D721Med (cell line): ENCODE data around the gene SH3BP4.

Source experiments
- DNase-seq: peaks from one replicate; pipeline ENCODE4 v3.0.0; 2011; ENCODE audit warnings: low spot score; ENCODE audit not compliant: insufficient read length
- FAIRE-seq: peaks from 2 replicates; lab custom pipeline; 2011; peaks lifted over from hg19 to GRCh38; lab: Jason Lieb, UNC
- TF ChIP-seq, protein P1 (sequence below): IDR thresholded peaks from 2 replicates; pipeline ENCODE4 v1.5.1; 2012; ENCODE audit warnings: mild to moderate bottlenecking, control low read depth; ENCODE audit not compliant: insufficient read depth; ENCODE audit errors: missing control alignments

SH3BP4 gene

DNA sequence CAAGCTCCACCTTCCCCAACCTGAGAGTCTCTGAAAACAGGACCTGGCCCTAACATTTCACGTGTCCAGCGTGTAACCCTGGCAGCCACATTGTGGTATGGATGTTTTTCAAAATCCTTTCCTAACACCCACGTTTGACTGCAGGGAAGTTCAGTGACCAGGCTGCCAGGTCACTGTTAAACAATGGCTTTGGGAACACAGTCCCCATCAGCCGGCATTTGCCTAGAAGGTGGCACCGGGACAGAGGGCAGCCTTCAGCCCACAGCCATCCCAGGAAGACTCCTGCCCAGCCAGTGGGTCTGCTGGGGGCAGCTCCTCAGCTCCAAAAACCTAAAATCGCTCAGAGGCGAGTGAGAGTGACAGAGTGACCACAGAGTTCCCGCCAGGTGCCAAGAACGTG, 140.2 kb downstream of the SH3BP4 start:
- TF ChIP-seq, protein P1, sequence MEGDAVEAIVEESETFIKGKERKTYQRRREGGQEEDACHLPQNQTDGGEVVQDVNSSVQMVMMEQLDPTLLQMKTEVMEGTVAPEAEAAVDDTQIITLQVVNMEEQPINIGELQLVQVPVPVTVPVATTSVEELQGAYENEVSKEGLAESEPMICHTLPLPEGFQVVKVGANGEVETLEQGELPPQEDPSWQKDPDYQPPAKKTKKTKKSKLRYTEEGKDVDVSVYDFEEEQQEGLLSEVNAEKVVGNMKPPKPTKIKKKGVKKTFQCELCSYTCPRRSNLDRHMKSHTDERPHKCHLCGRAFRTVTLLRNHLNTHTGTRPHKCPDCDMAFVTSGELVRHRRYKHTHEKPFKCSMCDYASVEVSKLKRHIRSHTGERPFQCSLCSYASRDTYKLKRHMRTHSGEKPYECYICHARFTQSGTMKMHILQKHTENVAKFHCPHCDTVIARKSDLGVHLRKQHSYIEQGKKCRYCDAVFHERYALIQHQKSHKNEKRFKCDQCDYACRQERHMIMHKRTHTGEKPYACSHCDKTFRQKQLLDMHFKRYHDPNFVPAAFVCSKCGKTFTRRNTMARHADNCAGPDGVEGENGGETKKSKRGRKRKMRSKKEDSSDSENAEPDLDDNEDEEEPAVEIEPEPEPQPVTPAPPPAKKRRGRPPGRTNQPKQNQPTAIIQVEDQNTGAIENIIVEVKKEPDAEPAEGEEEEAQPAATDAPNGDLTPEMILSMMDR: no peak
- no peak for DNase-seq
- FAIRE-seq: no peak

- TF ChIP-seq, protein P1: no peak
- FAIRE-seq: no peak
- DNase-seq: no peak
These were observed 140.8 kb downstream of the SH3BP4 start for GRCh38 chr2:235092433-235093223.

DNA sequence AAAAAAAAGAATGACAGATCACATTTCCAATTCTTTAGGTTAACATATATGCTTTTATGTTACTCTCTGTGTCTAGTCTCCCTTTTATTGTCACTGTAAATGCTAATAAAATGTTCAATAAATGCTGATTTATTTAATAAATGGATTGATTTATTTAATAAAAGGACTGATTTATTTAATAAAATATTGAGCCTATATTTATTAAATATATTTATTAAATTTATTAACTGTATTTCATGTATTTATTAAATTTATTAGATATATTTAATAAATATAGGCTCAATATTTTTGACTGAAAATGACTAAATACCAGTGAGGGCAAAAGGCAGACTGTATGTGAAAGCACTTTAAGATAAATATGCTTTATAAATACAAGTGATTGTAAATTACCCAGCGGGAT, 142.6 kb downstream of the SH3BP4 start:
- FAIRE-seq: no peak
- DNase-seq: no peak
- TF ChIP-seq, protein P1: no peak

GRCh38 chr2:235095569-235095968, 143.8 kb downstream of the SH3BP4 start:
- DNase-seq (no peak), FAIRE-seq (no peak)
- TF ChIP-seq, protein P1: no peak

GRCh38 chr2:235096447-235096846, 144.6 kb downstream of the SH3BP4 start:
- DNase-seq (no peak), FAIRE-seq (no peak)
- TF ChIP-seq, protein P1: no peak

DNA sequence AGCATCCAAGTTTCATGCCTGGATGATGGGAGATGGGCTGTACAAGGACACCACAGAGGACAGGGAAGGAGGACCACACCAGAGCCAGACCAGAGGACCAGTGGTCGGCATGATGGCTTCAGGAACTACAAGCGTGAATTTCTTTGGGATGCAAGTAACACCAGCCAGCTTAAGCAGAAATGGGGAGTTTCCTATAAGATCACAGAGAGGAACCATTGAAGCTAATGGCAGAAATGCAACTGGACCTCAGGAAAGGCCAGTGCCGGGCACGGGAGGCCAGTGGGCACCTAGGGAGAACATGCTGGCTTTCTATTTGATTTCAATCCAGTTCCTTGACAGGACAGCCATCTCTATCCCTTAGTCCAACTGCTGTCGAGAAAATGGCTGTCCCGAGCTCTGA, 145.4 kb downstream of the SH3BP4 start:
- FAIRE-seq (no peak), DNase-seq (no peak)
- TF ChIP-seq, protein P1: no peak

- FAIRE-seq (no peak), DNase-seq (no peak)
- TF ChIP-seq, protein P1: no peak
These were observed 146.5 kb downstream of the SH3BP4 start for GRCh38 chr2:235098269-235098668.
